T1000 (cell line): ENCODE results near the gene TRIM71.

Experiments
- DNase-seq: peaks from one replicate; lab custom pipeline; 2025; ENCODE audit warnings: mixed read lengths; lab: John Stamatoyannopoulos, UW

Gene TRIM71

DNA sequence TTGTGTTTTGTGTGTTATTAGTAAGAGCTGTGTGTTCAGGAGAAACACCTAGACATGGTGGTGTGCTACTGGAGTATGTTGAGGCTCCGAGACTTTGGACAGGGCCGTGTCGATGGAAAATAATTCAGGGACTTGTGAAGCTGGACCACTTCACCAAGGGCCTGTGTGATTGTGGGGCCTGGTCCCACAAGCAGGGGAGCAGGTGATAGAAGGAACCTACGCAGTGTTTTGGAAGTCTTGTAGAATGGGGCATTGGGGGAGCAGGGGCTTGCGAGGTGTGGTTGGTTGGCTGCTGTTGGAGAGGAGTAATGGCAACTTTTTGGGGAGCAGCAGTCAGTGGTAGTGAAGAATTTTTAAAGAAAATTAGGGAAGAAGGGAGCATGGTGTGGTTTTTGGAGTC lies 48.7 kb downstream of the TRIM71 start:
- DNase-seq: no peak

DNA sequence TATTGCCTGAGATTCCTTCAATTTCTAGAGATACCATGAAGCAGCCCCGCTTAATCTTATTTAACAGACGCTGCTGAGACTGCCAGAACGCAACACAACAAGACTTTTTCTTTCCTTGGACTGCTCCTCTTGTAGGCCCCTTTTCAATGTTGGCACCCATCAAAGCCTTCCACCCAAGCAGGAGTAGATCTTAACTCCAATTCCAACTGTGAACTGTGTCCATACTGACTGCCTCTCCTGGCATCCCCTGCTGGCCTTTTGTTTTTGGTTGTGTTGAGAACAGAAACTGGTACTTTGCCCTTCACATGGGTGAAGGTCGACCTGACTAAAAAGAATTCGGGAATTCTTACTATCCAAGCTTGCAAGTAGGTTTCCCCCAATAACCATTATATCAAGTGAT lies 50.2 kb downstream of the TRIM71 start:
- no peak for DNase-seq

DNA sequence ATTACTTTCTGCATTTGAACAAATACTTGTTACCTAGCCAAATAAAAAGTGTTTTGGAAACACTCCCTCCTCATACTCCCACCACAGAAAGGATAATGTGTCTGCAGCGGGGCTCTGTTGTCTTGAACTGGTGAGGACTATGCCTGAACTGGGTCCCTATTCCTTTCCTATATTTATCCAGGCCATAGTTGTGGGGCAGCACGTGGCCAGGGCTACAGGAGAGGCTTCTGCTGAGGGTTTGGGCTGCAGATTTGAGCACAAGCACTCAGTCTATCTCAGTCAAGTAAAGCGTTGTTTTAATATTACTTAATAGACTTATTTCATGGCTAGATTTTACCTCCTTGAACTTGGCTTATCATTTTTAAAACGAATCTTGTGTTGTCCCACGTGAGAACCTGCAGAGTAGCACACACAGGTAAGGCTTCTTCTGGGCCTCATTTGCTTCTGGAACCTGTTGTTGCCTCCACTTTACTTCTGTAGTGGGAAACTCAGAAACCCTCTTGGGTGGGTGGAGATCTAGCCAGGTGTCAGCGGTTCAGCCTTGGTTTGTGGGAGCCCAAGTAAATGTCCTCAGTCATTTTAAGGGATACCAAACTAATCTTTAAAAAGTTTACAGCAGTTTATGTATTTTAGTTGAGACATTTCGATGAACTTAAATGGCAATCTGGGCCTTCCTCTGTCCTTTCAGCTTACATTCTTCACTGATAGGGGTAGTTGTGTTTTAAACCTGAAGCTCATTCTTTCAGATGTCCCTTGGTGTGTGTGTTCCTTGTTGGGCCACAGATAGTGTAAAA lies 51.1 kb downstream of the TRIM71 start:
- DNase-seq: no peak

DNA sequence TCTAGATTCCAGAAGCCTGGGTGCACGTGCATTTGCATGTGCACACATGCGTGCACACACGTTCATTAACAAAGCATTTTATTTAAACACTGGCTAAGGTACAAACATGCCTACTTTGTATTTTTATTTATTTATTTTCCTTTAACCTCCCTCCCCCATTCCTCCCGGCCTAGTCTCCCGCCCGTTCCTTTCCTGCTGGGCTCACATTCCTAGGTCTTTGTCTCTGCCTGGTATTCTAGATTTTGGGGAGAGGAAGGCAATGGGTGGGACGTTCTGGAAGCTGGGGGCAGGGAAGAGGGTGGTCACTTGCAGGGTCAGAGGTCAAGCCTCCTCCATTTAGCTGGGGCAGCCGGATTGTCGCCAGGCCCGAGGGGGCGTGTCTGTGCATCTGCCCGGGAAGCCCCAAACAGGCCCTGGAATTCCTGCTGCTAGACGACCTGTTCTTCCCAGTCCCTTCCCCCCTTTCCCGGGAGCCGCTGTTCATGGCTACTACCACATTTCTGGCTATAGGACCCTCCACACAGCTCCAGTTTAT lies 51.8 kb downstream of the TRIM71 start:
- DNase-seq: no peak

DNA sequence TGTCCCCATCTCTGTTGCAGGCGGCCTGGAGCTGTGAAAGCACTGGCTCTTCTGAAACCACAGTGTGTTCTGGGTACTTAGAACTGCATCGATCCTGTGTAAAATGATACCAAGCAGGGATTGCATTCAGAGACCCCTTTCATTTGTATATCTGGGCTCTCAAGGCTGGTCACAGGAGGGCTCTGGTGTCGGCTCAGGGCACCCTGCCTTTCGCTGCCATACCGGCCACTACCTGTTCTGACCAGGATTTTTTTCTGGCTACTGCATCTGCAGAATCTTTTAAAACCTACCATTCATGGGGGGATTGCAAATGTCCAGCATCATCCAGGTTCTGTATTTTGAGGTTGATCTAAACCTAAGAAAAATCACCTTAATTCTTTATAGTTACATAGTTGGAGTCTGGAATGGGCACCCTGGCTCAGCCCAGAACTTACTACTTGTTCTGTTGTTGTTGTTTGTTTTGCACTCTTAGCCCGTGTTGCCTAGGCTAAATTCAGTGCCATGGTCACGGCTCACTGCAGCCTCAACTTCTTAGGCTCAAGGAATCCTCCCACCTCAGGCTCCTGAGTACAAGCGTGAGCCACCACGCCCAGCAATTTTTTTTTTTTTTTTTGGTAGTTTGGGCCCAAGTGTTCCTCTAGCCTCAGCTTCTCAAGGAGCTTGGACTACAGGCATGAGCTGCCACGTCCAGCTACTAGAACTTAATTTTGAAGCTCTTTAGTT lies 52.7 kb downstream of the TRIM71 start:
- DNase-seq: no peak

DNA sequence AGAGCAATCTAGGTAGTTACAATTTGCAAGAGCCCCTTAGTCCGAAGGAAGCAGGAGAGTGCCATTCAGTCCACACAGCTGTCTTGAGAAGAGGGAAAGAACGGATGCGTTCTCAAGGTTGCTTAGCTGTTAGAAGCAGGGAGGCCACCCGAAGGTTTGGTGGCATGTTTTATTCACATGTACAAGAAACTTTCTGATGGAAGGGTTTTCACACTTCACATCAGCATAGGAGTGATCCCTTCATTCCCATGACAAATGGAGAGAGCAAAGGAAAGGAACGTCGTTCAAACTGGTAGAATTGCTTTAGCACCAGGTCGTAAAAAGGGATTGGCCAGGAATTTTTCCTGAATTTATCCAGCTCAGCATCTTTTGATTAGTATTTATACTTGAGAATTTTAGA lies 53.5 kb downstream of the TRIM71 start:
- no peak for DNase-seq

DNA sequence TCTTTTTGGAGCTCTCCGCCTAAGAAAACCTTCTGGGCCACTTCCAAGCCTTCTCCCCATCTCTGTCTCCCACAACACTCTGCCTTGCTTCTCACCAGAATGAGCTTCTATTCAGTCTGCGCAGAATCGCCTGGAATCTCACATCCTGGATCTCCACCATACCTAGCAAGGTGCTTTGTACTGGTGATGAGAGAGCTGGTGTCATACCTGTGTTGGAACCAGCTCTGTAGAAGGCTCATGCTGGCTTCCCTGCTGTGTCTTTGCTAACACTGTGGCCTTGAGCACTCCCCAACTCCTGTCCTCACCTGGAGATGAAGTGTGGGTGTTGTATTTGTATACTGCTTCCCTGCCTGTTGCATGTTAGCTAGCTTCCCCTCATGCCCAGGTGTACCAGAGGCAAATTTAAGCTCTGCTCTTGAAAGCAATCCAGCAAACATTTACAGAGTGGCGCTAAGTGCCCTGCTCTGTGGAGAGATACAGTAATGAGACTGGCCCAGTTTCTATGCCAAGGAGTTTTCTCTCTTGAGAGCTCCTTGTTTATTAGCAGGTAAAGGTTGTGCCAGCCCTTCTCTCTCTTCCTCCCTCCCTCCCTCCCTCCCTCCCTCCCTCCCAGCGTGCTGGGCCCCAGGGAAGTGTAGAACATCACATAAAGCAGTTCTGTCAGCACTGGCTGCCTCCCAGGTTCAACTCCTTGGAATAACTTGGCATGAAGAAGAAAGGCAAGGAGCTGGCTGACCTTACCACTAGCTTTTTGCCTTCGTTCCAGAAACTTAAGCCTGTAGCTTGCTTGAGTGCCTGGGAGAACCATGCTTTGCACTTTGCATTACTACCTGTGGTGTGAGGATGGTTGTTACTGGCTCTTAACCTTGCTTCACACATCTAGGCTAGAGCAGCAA lies 54.9 kb downstream of the TRIM71 start:
- DNase-seq: no peak

DNA sequence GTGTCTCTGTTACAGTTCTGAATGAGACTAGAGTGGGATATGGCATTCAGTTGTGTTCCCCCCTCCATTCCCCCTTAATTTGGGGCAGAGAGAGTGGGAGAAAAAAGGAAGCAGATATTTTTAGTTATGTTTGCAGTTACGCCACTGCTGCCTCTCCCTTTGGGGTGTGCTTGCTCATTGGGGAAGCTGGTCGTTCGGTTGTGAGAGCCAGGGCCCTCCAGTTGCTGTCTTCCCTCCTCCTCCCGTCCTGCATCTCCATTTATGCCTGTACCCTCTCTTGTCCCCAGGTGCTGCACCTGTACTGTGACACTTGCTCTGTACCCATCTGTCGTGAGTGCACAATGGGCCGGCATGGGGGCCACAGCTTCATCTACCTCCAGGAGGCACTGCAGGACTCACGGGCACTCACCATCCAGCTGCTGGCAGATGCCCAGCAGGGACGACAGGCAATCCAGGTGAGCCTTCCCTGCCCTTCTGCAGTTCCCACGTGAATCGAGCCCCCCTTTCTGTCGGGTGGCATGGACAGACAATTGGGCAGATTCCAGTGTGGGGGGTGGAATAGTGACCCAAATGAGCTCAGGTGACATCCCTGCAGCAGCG lies 55.8 kb downstream of the TRIM71 start:
- DNase-seq: no peak

DNA sequence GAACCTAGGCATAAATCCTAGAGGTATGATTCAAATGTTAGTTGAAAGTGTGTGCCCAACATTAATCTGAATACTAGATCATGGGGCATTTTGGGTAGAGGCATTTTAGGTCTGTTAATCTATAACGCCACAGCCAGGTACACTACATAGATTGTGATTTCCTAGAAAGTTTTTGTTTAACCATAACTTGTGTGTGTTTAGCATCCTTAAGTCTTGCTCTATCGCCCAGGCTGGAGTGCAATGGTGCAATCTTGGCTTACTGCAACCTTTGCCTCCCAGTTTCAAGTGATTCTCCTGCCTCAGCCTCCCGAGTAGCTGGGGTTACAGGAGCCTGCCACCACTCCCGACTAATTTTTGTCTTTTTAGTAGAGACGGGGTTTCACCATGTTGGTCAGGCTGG lies 59.1 kb downstream of the TRIM71 start:
- DNase-seq: no peak

DNA sequence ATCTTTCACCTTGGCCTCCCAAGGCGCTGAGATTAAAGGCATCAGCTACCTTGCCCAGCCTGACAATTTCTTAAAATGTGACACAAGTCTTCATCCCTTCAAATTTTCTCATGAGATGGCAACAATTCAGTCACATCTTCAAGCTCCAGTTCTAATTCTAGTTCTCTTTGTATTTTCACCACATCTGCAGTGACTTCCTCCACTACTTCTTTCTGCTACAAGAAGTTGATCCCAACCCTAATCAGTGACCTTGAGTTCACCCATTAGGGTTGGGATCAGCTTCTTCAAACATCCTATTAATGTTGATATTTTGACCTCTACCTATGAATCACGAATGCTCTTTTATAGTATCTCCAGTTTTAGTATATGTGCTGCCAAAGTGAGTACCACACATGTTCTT lies 59.8 kb downstream of the TRIM71 start:
- no peak for DNase-seq

DNA sequence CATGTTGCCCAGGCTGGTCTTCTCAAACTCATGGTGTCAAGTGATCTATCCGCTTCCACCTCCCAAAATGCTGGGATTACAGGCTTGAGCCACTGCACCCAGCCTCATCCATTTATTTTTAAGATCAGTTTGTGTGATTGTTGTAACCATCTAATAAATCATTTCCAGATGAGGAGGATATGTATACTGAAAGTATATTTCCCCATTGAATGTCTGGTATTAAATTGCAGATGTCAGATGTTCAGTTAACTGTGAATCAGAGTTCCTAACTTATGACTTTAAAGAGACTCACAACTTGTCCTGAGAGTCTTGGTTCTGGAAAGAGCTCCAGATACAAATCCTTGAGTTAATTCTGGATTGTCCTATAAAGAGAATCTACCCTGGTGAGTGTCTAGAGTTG lies 62.4 kb downstream of the TRIM71 start:
- no peak for DNase-seq

DNA sequence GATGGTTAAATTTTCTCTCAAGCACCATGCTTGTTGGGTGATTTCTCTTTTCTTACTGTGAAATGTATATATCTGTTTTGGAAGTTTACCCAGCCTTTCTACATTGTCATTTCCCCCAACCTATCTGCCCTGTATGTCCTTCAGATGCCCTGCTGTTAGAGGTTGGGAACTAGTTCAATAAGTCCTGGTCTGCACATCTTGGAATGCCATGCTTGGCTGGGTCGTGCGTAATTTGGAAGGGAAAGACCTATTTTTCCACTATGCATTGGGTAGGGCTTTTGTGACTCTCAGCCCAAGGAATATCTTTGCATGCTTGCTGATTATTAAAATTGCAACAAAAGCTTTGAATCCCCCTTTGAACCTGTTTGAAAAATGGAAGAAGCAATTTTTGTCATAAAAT lies 63.8 kb downstream of the TRIM71 start:
- DNase-seq: no peak

DNA sequence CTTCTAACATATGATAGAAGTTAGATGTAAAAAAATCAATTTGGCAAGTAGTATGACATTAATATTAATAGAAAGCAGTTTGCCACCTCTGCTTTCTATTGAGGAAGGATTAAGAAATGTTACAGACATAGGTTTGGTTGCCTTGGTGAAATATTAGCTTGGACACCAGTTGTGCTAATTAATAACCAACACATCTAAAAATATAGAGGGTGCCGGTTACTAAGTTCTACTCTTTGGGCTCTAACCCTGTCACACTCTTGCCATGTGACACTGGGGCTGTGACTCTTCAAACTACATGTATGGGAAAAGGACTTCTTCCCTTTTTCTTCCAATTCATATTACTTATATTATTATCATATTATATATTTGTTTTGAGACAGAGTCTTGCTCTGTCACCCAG lies 64.4 kb downstream of the TRIM71 start:
- no peak for DNase-seq

DNA sequence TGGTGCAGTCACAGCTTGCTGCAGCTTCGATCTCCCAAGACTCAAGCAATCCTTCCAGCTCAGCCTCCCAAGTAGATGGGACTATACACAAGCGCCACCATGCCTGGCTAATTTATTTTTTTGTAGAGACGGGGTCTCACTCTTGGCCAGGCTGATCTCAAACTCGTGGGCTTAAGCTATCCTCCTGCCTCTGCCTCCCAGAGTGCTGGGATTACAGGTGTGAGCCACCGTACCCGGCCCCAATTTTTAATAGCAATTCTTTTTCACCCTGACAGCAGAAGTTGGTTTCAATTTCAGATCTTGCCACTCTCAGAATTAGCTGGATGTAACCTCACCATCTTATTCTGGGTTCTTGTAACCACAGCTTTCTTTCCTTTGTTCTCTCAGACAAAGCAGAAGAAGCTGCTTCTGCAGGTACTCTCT lies 64.8 kb downstream of the TRIM71 start:
- no peak for DNase-seq

DNA sequence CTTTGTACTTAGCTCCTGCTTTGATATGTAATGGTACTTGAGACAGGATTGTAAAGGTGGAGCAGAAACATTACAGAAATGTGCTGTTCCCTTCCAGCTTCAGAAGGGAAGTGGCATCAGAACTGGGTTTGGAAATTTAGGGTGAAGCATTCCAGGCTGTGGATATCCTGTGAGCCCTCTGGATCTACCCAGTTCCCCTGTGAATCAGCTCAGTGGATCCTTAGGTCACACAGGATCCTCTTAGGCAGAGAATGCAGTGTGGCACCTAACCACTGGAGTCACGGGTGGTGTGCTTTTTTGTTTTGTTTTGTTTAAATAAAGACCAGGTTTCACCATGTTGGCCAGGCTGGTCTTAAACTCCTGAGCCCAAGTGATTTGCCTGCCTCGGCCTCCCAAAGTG lies 66.0 kb downstream of the TRIM71 start:
- DNase-seq: no peak

DNA sequence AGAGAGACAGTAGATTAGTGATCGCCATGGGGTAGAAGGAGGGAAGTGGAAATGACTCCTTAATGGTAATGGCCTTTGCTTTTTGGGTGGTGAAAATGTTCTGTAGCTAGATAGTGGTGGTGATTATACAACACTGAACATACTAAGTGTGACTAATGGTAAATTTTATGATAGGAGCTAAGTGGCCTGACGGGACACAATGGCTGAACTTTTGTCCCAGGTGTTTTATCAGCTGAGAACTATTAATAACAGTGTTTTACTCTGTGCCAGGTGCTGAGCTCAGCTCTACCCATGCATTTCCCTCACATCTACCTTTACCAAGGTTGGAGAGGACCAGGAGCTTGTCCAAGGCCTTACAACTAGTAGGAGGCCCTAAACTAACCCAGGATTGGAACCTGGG lies 66.8 kb downstream of the TRIM71 start:
- no peak for DNase-seq

DNA sequence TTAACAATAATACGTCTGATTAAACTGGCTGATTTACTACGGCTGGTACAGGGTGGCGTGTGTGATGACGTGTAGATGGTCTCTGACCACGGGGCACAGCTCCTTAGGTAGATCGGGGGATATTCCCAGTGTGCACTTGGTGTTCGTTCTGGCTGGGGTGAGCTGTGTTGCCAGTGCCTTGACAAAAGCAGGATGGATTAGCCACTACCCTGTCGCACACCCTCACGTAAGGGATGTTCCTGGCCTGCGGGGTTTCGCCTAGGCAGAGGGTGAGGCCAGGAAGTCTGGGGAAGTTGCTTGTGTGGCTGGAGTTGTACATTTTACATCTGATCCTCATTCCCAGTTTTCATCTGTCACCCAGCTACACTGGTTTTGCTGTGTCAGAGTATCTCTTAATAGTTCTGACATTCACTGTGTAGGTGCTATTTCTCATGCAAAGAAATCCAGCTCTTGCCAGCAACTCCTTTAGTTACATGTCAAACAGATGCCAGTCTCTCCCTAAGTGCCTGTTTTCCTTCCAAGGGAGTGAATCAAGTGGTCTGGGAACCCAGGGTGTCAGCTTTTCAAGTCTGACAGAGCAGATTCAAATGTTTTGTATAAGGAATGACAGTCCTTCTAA lies 67.6 kb downstream of the TRIM71 start:
- no peak for DNase-seq

DNA sequence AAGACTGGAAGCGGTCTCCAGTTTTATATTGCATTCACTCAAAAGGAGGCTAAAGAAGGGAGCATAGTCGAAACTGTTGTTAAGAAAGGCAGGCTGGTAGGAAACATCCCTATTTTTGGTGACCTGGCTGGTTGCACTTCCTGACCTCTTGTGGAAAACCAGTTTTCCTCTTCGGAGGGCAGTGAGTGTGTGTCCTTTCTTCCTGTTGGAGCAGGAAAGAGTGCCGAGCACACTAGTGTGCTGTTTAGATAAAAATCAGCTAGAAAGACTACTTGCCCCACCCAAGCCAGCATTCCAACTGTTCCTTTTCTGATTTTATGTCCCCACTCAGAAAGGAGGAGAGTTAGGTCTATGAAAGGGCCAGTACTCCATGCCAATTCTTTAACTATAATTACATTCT lies 68.5 kb downstream of the TRIM71 start:
- no peak for DNase-seq

DNA sequence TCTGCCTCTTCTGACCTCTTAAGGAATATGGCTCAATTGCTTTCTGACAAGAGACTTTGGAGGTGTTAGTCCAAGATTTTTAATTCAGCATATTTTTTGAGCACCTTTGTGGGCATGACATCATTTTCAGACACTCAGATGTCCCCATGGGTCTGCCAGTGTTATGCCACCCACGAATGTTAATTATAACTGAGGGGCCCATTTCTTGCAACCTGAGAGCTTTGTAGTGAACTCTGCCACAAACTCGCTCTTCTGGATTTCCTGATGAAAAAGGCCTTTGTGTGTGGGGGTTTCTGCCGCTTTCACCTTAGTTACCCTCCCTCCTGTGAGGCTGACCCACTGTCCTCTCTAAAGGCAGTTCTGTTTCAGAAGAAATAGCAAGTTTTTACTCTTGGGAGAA lies 69.1 kb downstream of the TRIM71 start:
- no peak for DNase-seq

DNA sequence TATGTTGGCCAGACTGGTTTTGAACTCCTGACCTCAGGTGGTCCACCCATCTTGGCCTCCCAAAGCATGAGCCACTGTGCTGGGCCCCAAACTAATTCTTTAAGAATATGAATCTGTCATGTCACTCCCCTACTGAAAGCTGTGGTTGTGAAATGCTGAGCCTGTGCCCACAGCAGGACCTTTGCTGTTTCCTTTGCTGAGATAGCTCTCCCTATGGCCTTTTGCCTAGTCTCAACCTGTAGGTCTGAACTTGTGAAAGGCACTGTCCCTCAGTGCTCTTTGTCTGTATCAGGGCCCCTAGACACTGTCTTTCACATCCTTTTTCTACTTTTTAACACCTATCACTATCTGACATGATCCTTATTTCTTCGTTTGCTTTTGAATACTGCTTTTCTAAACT lies 70.9 kb downstream of the TRIM71 start:
- no peak for DNase-seq

DNA sequence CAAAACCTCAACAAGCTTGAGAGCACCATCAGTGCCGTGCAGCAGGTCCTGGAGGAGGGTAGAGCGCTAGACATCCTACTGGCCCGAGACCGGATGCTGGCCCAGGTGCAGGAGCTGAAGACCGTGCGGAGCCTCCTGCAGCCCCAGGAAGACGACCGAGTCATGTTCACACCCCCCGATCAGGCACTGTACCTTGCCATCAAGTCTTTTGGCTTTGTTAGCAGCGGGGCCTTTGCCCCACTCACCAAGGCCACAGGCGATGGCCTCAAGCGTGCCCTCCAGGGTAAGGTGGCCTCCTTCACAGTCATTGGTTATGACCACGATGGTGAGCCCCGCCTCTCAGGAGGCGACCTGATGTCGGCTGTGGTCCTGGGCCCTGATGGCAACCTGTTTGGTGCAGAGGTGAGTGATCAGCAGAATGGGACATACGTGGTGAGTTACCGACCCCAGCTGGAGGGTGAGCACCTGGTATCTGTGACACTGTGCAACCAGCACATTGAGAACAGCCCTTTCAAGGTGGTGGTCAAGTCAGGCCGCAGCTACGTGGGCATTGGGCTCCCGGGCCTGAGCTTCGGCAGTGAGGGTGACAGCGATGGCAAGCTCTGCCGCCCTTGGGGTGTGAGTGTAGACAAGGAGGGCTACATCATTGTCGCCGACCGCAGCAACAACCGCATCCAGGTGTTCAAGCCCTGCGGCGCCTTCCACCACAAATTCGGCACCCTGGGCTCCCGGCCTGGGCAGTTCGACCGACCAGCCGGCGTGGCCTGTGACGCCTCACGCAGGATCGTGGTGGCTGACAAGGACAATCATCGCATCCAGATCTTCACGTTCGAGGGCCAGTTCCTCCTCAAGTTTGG lies 72.9 kb downstream of the TRIM71 start:
- no peak for DNase-seq
